H1 (cell line): Measurements from ENCODE around the gene APBA2. TPM values are rescaled to one million over a fixed set of nuclear protein-coding genes. Genes with fewer than 3 reads are reported as not detected.

Experiments used
- CTCF ChIA-PET: fragments of 300-600 bp; sonication (Branson Sonifier 250); formaldehyde crosslinking; loops from one replicate; lab custom pipeline; 2021; ENCODE audit not compliant: partially characterized antibody; lab: Charles Lee
- POLR2A ChIA-PET: fragments of 300-600 bp; sonication (Branson Sonifier 250); formaldehyde crosslinking; loops from one replicate; lab custom pipeline; 2021; ENCODE audit warnings: inconsistent platforms; ENCODE audit not compliant: partially characterized antibody; lab: Charles Lee
- DNase-seq, 2 experiments: peaks; one replicate each; pipeline versions ENCODE4 v3.0.0 to v3.0.0-alpha.2; 2010 to 2022; ENCODE audit warnings: low spot score in 2 of 2, low read depth in 1 of 2, mixed read lengths in 1 of 2
- FAIRE-seq: peaks from 2 replicates; lab custom pipeline; 2011; peaks lifted over from hg19 to GRCh38; lab: Jason Lieb, UNC
- H2AFZ ChIP-seq: 2 replicates; pipeline ENCODE4 v1.8.1; 2012; ENCODE audit warnings: low read length, inconsistent platforms
- H2AK5ac ChIP-seq: 2 replicates; pipeline ENCODE4 v1.6.1; 2013; ENCODE audit warnings: low read depth, low read length
- H2BK120ac ChIP-seq: replicated peaks from 2 replicates; pipeline ENCODE3; 2013; ENCODE audit warnings: low read depth, low read length, inconsistent platforms
- H2BK12ac ChIP-seq: 2 replicates; pipeline ENCODE4 v1.6.1; 2013; ENCODE audit warnings: low read depth, low read length
- H2BK15ac ChIP-seq: 2 replicates; pipeline ENCODE4 v1.6.1; 2013; ENCODE audit warnings: low read length
- H2BK20ac ChIP-seq: 2 replicates; pipeline ENCODE4 v1.6.1; 2013; ENCODE audit warnings: low read length
- H2BK5ac ChIP-seq: 2 replicates; pipeline ENCODE4 v1.6.1; 2013; ENCODE audit warnings: low read depth, low read length
- H3K14ac ChIP-seq: 2 replicates; pipeline ENCODE4 v1.6.1; 2013; ENCODE audit warnings: inconsistent platforms; ENCODE audit not compliant: insufficient read length
- H3K18ac ChIP-seq: 2 replicates; pipeline ENCODE4 v1.6.1; 2013; ENCODE audit warnings: low read length; ENCODE audit errors: extremely low read depth
- H3K23ac ChIP-seq: 2 replicates; pipeline ENCODE4 v1.6.1; 2013; ENCODE audit warnings: inconsistent platforms; ENCODE audit not compliant: insufficient read length
- H3K23me2 ChIP-seq: 2 replicates; pipeline ENCODE4 v1.6.1; 2013; ENCODE audit warnings: low read depth, low read length
- H3K27ac ChIP-seq: 2 replicates; pipeline ENCODE4 v1.6.1; 2011; ENCODE audit warnings: low read depth, low read length, inconsistent platforms
- H3K27me3 ChIP-seq, 4 experiments: replicated peaks in 1 of 4; 1 replicate in 1 of 4; 2 replicates in 3 of 4; pipeline versions ENCODE4 v1.6.1 to v1.8.1; 2011 to 2013; ENCODE audit warnings: low read length in 3 of 4, mild to moderate bottlenecking in 3 of 4, inconsistent platforms in 2 of 4, mixed read lengths in 2 of 4, moderate library complexity in 1 of 4; ENCODE audit not compliant: control insufficient read depth in 3 of 4, insufficient read depth in 3 of 4; ENCODE audit errors: extremely low read depth in 1 of 4
- H3K36me3 ChIP-seq, 4 experiments: 2 replicates each; pipeline versions ENCODE4 v1.6.1 to v1.8.1; 2011 to 2013; ENCODE audit warnings: mild to moderate bottlenecking in 4 of 4, low read length in 3 of 4, moderate library complexity in 2 of 4, control low read depth in 1 of 4, inconsistent platforms in 1 of 4; ENCODE audit not compliant: insufficient read depth in 4 of 4, control insufficient read depth in 2 of 4
- H3K4ac ChIP-seq: replicated peaks from 2 replicates; pipeline ENCODE3; 2013; ENCODE audit warnings: low read length, low read depth, mixed read lengths, inconsistent platforms; ENCODE audit not compliant: insufficient read length
- H3K4me1 ChIP-seq, 4 experiments: replicated peaks in 1 of 4; 1 replicate in 1 of 4; 2 replicates in 3 of 4; pipeline versions ENCODE4 v1.6.1 to v1.8.1; 2011 to 2013; ENCODE audit warnings: low read length in 3 of 4, inconsistent platforms in 2 of 4, mixed read lengths in 1 of 4; ENCODE audit not compliant: insufficient read depth in 4 of 4, control insufficient read depth in 3 of 4
- H3K4me2 ChIP-seq, 2 experiments: 2 replicates each; pipeline versions ENCODE4 v1.6.1 to v1.8.1; 2011 to 2013; ENCODE audit warnings: low read depth in 2 of 2, low read length in 2 of 2, control low read depth in 1 of 2, inconsistent platforms in 1 of 2, mild to moderate bottlenecking in 1 of 2; ENCODE audit not compliant: insufficient read depth in 1 of 2
- H3K4me3 ChIP-seq, 4 experiments: fragments of 200-600, 300-600 bp in 1 of 4; sonication (generic), shearing (Covaris generic), sonication (Bioruptor Twin) in 1 of 4; 2 replicates each; pipeline versions ENCODE4 v1.5.1 to v1.8.1; 2011 to 2016; ENCODE audit warnings: low read length in 4 of 4, low read depth in 3 of 4, control low read depth in 2 of 4, inconsistent platforms in 2 of 4, mild to moderate bottlenecking in 2 of 4, mixed read lengths in 1 of 4, moderate library complexity in 1 of 4; ENCODE audit not compliant: insufficient read depth in 2 of 4; ENCODE audit errors: extremely low read depth in 1 of 4
- H3K56ac ChIP-seq: replicated peaks from 2 replicates; pipeline ENCODE3; 2013; ENCODE audit warnings: low read depth, mild to moderate bottlenecking, mixed read lengths, low read length, inconsistent platforms; ENCODE audit not compliant: insufficient read length
- H3K79me1 ChIP-seq: 2 replicates; pipeline ENCODE4 v1.6.1; 2013; ENCODE audit warnings: low read depth, low read length, control low read depth
- H3K79me2 ChIP-seq, 2 experiments: 2 replicates each; pipeline versions ENCODE4 v1.6.1 to v1.8.1; 2012 to 2013; ENCODE audit warnings: low read length in 2 of 2, mild to moderate bottlenecking in 2 of 2, inconsistent platforms in 1 of 2; ENCODE audit not compliant: insufficient read depth in 2 of 2, control insufficient read depth in 1 of 2
- H3K9ac ChIP-seq, 4 experiments: replicated peaks in 1 of 4; 1 replicate in 1 of 4; 2 replicates in 3 of 4; pipeline versions ENCODE4 v1.6.1 to v1.8.1; 2011 to 2013; ENCODE audit warnings: low read depth in 3 of 4, low read length in 3 of 4, control low read depth in 2 of 4, mild to moderate bottlenecking in 2 of 4, moderate library complexity in 2 of 4, inconsistent platforms in 1 of 4; ENCODE audit errors: extremely low read depth in 1 of 4
- H3K9me3 ChIP-seq, 2 experiments: 2 replicates each; pipeline versions ENCODE4 v1.6.1 to v1.8.1; 2012 to 2013; ENCODE audit warnings: mild to moderate bottlenecking in 2 of 2, moderate library complexity in 2 of 2, control low read depth in 1 of 2, inconsistent platforms in 1 of 2, low read depth in 1 of 2, low read length in 1 of 2, mixed read lengths in 1 of 2; ENCODE audit not compliant: insufficient read depth in 2 of 2
- H4K20me1 ChIP-seq, 2 experiments: replicated peaks in 1 of 2; 2 replicates each; pipeline versions ENCODE3 to v1.8.1; 2011 to 2013; ENCODE audit warnings: inconsistent platforms in 2 of 2, low read length in 2 of 2, mild to moderate bottlenecking in 1 of 2; ENCODE audit not compliant: insufficient read depth in 2 of 2, control insufficient read depth in 1 of 2
- H4K5ac ChIP-seq: 2 replicates; pipeline ENCODE4 v1.6.1; 2013; ENCODE audit warnings: low read length, low read depth, mixed read lengths, inconsistent platforms; ENCODE audit not compliant: insufficient read length
- H4K8ac ChIP-seq: 2 replicates; pipeline ENCODE4 v1.8.0; 2013; ENCODE audit warnings: mild to moderate bottlenecking, moderate library complexity, low read length, inconsistent platforms; ENCODE audit not compliant: insufficient read depth; ENCODE audit errors: extremely low read depth
- H4K91ac ChIP-seq: replicated peaks from 2 replicates; pipeline ENCODE3; 2013; ENCODE audit warnings: low read length, mixed read lengths, inconsistent platforms; ENCODE audit not compliant: insufficient read length
- ASH2L ChIP-seq: fragments of 200-600, 300-600 bp; sonication (generic); IDR thresholded peaks from one replicate; pipeline ENCODE4 v1.7.1; 2017; ENCODE audit warnings: low read length
- CBX5 ChIP-seq: fragments of 300-800, 300-1000 bp; sonication (generic); IDR thresholded peaks from 2 replicates; pipeline ENCODE4 v1.7.1; 2016; ENCODE audit warnings: antibody characterized with exemption, low read length, low read depth
- MAFK ChIP-seq: IDR thresholded peaks from 2 replicates; pipeline ENCODE4 v1.6.1; 2012; ENCODE audit warnings: low read depth, mild to moderate bottlenecking, improper control_type of control experiment, low read length
- WGBS, 2 experiments: shearing (Covaris generic) in 1 of 2; methylation state at CpG; one replicate each; pipeline versions ENCODE4 v1.1.6 to v1.1.7; 2013 to 2015; ENCODE audit warnings: low lambda C conversion rate in 2 of 2, mixed read lengths in 2 of 2, inconsistent platforms in 1 of 2, low coverage in 1 of 2, missing lambda C conversion rate in 1 of 2; ENCODE audit not compliant: insufficient replicate concordance in 2 of 2, insufficient coverage in 1 of 2, insufficient read length in 1 of 2; ENCODE audit errors: extremely low coverage in 1 of 2, missing lambda C conversion rate in 1 of 2; 5-methylcytosine and 5-hydroxymethylcytosine counted together
- polyA plus RNA-seq, 7 experiments: library from polyadenylated mRNA; depleted of rRNA in 3 of 7; stranded (reverse) in 5 of 7; unstranded in 2 of 7; fragments of >200 nt in 5 of 7; fragments of 200-250 nt in 2 of 7; gene quantifications; 1 replicate in 5 of 7; 2 replicates in 1 of 7; 4 replicates in 1 of 7; pipeline versions ENCODE4 v1.2.1 to v1.2.3, GENCODE V29; 2011 to 2013; ENCODE audit warnings: missing spikeins in 2 of 7, mixed read lengths in 2 of 7
- total RNA-seq: library from RNA; stranded (reverse); fragmentation: NEBNext Ultra II Directional; extraction: Animal tissue kit (Norgen Biotek cat#: 25700); gene quantifications from 2 replicates; pipeline ENCODE4 v1.2.1, GENCODE V29; 2021

APBA2 gene
- total and polyA plus RNA-seq, 2 of the 8 experiments (the other 6 are each of a cell fraction or from before 2014, with no cell fraction given), result 15.5 to 19.0 TPM

DNA sequence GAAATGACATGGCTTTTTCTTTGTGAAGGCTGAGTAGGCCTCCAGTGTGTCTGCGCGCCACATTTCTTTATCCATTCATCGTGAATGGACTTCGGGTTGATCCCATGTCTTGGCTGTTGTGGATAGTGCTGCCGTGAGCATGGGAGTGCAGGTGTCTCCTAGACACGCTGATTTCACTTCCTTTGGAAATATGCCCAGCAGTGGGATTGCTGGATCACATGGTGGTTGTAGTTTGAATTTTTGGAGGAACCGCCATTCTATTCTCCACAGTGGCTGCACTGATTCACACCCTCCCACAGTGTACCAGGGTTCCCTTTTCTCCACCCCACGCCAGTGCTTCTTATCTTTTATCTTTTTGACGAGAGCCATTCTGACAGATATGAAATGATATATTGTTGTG, 212.2 kb downstream of the APBA2 start:
- TF ChIP-seq CBX5, result no peak
- TF ChIP-seq MAFK, result no peak
- no peak for TF ChIP-seq ASH2L
- Histone ChIP-seq H3K27me3 (no peaks in the 10 kb centered on the region), H3K36me3 (no peaks in the 10 kb centered on the region), H3K23me2 (no peaks in the 10 kb centered on the region), H4K20me1 (no peaks in the 10 kb centered on the region), H4K5ac (no peak overlapping the region), H3K4me2 (no peak overlapping the region), H3K9me3 (no peaks in the 10 kb centered on the region), H3K14ac (no peak overlapping the region), H2BK20ac (no peak overlapping the region), H3K56ac (no peak overlapping the region), H2AFZ (no peak overlapping the region), H3K4ac (no peak overlapping the region), H3K9ac (no peak overlapping the region), H3K27ac (no peak overlapping the region), H2BK120ac (no peak overlapping the region), H4K8ac (no peak overlapping the region), H2BK5ac (no peak overlapping the region), H2BK15ac (no peak overlapping the region), H3K79me1 (no peaks in the 10 kb centered on the region), H2AK5ac (no peak overlapping the region), H2BK12ac (no peak overlapping the region), H3K18ac (no peak overlapping the region), H4K91ac (no peak overlapping the region), H3K4me1 (peaks cover 0 to 6% (median 2%) of the 10 kb centered on the region in 4 experiments; a peak in 3 of 7 replicates), H3K79me2 (no peaks in the 10 kb centered on the region), H3K4me3 (no peak overlapping the region), H3K23ac (no peak overlapping the region)
- no peak for DNase-seq
- FAIRE-seq, result no peak
- ChIA-PET CTCF (interaction anchor here (1.0 kb wide), 1 partner anchor 118 kb away, joined by 3 read pairs; no protein-coding TSS in a partner anchor), POLR2A (no interaction called here)
- WGBS, 2 experiments, result 94% methylated on average over 9 of the region's 9 CpGs; no CpG with 5 or more reads in 1 of the 2 experiments
